MG63 (cell line): ENCODE measurements around the gene DNAH17. TPM values are rescaled to one million over a fixed set of nuclear protein-coding genes. Genes with fewer than 3 reads are reported as not detected.

Experiments
- DNase-seq: peaks from one replicate; pipeline ENCODE4 v3.0.0-alpha.2; 2020
- H3K27me3 ChIP-seq: fragments of 250-450 bp; sonication (Bioruptor Pico); 2 replicates; pipeline ENCODE4 v1.5.1; 2020; ENCODE audit warnings: mild to moderate bottlenecking, moderate library complexity
- H3K36me3 ChIP-seq: fragments of 250-450 bp; sonication (Bioruptor Pico); 2 replicates; pipeline ENCODE4 v1.5.1; 2020; ENCODE audit warnings: mild to moderate bottlenecking, moderate library complexity
- H3K4me3 ChIP-seq: fragments of 250-450 bp; sonication (Bioruptor Pico); 2 replicates; pipeline ENCODE4 v1.5.1; 2020; ENCODE audit warnings: mild to moderate bottlenecking, moderate library complexity
- H3K9me3 ChIP-seq: fragments of 250-450 bp; sonication (Bioruptor Pico); 2 replicates; pipeline ENCODE4 v1.5.1; 2020; ENCODE audit warnings: mild to moderate bottlenecking, moderate library complexity
- total RNA-seq: library from RNA; depleted of rRNA; stranded (reverse); fragments of >200 nt; shearing (Covaris generic); gene quantifications from 2 replicates; pipeline ENCODE4 v1.2.3, GENCODE V29; 2014; ENCODE audit warnings: low replicate concordance

DNAH17 gene
- total RNA-seq, 1 experiment from 2014 or later: not detected

DNA sequence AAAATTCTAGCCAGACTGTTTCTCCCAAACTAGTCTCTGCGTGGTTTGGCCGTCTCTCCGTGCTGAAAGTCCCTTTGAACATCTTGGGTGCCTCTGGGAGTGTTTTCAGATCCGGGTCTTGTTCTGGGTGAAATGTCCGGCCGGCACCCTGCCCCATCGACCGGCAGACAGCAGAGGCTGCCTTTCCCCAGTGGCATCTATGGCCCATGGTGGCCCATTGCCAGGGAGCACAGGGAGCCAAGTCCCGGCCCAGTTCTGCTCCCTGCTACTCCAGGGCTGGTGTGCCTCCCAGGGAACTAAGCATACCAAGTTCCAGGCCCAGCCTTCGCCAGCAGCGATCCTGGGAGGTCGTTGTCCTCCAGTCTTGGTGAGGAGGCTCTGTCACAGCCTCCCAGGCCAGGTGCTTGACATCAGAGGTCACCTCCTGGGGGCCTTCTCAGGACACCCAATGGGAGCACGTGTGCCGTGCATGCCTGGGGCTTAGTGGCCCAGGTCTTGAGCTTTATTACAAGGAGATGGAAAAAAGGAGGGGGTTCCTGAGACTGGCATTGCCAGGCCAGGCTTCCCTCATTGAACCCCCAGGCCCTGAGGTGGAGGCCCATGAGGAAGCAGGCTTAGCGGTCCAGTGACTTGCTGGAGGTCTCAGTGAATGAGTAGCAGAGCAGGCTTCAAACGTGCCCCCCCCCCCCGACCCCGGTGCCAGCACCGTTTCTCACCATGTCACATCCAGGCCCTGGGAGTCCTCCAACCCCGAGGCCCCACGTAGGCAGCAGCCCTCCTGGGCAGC lies 144.8 kb downstream of the DNAH17 start:
- Histone ChIP-seq H3K27me3 (no peaks in the 10 kb centered on the region), H3K36me3 (peaks cover 11% of the 10 kb centered on the region), H3K9me3 (no peaks in the 10 kb centered on the region), H3K4me3 (no peak overlapping the region)
- no peak for DNase-seq

- Histone ChIP-seq H3K4me3 (no peak overlapping the region), H3K36me3 (peaks cover 18% of the 10 kb centered on the region), H3K9me3 (no peaks in the 10 kb centered on the region), H3K27me3 (no peaks in the 10 kb centered on the region)
- DNase-seq: no peak
Observed at GRCh38 chr17:78431692-78431958, 145.6 kb downstream of the DNAH17 start.

DNA sequence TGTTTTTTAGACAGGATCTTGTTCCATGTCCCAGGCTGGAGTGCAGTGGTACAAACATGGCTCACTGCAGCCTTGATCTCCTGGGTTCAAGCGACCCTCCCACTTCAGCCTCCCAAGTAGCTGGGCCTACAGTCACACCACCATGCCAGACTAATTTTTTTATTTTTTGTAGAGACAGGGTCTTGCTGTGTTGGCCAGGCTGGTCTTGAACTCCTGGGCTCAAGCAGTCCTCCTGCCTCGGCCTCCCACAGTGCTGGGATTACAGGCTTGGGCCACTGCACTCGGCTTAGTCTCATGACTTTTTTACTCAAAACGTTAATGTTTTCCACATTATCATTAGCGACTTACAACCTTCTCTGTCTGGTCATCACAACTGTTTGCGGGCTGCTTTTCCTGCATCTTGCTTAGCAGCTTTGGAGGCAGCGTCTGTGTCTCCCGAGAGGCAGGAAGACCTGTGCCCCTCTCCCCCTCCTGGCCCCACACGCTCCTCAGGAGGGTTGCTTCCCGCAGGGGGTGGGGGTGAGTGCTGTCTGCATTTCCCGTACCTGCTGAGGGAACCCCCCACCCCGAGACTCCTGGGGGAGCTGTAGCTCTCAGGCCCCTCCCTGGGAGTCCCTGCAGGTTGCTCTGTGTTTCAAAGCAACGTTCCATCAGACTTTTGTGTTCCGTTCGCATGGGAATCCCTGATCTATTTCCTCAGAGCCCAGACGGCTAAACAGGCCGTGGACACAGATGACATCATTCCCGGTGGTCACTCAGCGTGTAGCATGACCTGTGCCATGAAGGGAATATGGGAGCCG lies 146.1 kb downstream of the DNAH17 start:
- H3K9me3 ChIP-seq: no peaks in the 10 kb centered on the region
- no peak for DNase-seq
- H3K36me3 ChIP-seq: peaks cover 22% of the 10 kb centered on the region
- H3K27me3 ChIP-seq: no peaks in the 10 kb centered on the region
- H3K4me3 ChIP-seq: no peak overlapping the region

- H3K36me3 ChIP-seq: peaks cover 34% of the 10 kb centered on the region
- DNase-seq: no peak
- no peak overlapping the region for H3K4me3 ChIP-seq
- no peaks in the 10 kb centered on the region for H3K9me3 ChIP-seq
- no peaks in the 10 kb centered on the region for H3K27me3 ChIP-seq
Observed at GRCh38 chr17:78429618-78429995, 147.6 kb downstream of the DNAH17 start.

GRCh38 chr17:78428836-78429617 lies 148.2 kb downstream of the DNAH17 start:
- Histone ChIP-seq H3K27me3 (no peaks in the 10 kb centered on the region), H3K9me3 (no peaks in the 10 kb centered on the region), H3K4me3 (no peak overlapping the region), H3K36me3 (peaks cover 40% of the 10 kb centered on the region)
- DNase-seq: no peak

DNA sequence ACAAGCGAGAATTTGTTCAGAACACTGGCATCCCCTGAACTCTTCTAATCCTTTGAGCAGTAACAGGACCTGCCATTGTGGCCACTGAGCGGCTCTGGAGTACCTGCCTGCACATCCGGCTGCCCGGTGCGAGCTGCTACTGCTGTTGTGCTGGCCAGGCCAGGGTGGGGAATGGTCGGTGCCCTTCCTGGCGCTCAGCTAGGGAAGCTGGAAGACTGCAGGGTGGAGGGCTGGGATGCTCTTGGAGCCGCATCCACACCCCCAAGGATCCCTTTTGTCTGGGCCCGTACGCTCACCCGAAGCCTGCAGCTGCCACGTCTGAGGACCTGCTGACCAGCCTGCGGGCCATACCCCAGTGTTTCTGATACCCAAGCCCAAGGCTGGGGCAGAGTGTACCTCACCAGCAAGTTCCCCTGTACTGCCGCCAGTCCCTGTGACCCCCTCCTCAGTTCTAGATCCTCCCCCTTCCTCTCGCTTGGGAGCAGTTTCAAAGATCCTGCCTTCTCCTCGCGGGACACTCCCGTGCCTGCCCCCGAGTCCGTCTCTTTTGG lies 149.1 kb downstream of the DNAH17 start:
- no peaks in the 10 kb centered on the region for H3K27me3 ChIP-seq
- H3K4me3 ChIP-seq: no peak overlapping the region
- peaks cover 50% of the 10 kb centered on the region for H3K36me3 ChIP-seq
- DNase-seq: no peak
- H3K9me3 ChIP-seq: no peaks in the 10 kb centered on the region

GRCh38 chr17:78427140-78427539 lies 150.1 kb downstream of the DNAH17 start:
- Histone ChIP-seq H3K4me3 (no peak overlapping the region), H3K9me3 (no peaks in the 10 kb centered on the region), H3K36me3 (peaks cover 57% of the 10 kb centered on the region), H3K27me3 (no peaks in the 10 kb centered on the region)
- DNase-seq: no peak

GRCh38 chr17:78426293-78426879 lies 150.8 kb downstream of the DNAH17 start:
- no peak for DNase-seq
- H3K4me3 ChIP-seq: no peak overlapping the region
- no peaks in the 10 kb centered on the region for H3K9me3 ChIP-seq
- peaks cover 61% of the 10 kb centered on the region for H3K36me3 ChIP-seq
- H3K27me3 ChIP-seq: no peaks in the 10 kb centered on the region

DNA sequence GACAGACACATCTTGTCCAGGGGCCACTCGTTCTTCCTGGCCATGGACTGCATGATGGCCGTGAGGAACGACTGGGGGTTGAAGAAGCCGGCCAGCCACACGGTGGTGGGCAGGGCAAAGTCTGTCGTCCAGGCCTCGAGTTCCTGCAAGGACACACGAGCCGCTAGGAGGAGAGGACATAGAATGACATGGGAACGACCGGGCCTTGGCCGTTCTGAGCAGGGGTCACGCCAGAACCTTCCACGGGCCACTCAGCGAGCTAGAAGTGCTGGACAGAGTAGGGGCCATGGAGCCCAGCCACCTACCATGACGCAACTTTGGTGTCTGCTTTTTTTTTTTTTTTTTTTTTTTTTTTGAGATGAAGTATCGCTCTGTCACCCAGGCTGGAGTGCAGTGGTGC lies 151.8 kb downstream of the DNAH17 start:
- Histone ChIP-seq H3K27me3 (no peaks in the 10 kb centered on the region), H3K36me3 (peaks cover 66% of the 10 kb centered on the region), H3K4me3 (no peak overlapping the region), H3K9me3 (no peaks in the 10 kb centered on the region)
- no peak for DNase-seq

GRCh38 chr17:78423961-78424675 lies 153.1 kb downstream of the DNAH17 start:
- no peak for DNase-seq
- Histone ChIP-seq H3K27me3 (no peaks in the 10 kb centered on the region), H3K4me3 (no peak overlapping the region), H3K36me3 (peaks cover 75% of the 10 kb centered on the region), H3K9me3 (no peaks in the 10 kb centered on the region)

DNA sequence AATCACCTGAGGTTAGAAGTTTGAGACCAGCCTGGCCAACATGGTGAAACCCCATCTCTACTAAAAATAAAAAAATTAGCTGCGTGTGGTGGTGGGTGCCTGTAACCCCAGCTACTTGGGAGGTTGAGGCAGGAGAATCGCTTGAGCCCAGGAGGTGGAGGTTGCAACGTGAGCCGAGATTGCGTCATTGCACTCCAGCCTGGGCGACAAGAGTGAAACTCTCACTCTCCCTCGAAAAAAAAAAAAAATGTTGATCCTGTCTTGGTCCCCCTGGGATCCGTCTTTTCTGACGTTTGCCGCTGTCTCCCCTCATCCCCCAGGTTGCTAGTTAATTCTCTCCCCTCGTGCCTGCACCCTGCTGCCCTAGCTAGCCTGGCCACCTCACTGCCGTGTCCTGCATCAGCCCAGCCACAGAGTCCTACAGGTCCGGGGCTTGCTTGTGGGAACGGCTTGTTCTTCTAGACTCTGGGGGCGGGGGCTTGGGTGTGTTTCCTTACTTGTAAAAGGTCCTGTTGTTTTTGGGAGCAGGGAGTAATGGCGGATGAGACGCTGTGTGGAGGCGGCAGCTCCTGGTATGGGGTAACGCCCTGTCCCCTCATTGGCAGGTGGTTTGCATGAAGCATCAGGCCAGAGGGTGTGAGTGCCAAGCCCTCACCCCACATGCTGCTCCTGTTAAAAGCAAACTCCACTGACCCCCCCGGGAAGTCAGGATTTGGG lies 154.2 kb downstream of the DNAH17 start:
- peaks cover 75% of the 10 kb centered on the region for H3K36me3 ChIP-seq
- no peak overlapping the region for H3K4me3 ChIP-seq
- no peaks in the 10 kb centered on the region for H3K27me3 ChIP-seq
- no peak for DNase-seq
- no peaks in the 10 kb centered on the region for H3K9me3 ChIP-seq

DNA sequence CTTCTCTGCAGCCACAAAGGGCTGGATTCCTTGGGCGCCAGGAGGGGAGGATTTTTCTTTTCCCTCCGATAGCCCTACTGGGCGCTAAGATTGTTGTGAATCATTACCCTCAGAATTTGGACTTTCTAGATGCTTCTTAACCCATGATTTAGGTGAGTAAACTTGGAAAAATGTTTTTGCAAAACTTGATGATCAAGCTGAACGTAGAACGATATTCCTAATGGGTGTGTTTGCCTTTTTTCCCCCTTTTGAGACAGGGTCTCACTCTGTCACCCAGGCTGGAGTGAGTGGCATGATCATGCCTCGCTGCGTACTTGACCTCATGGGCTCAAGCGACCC lies 155.0 kb downstream of the DNAH17 start:
- no peak for DNase-seq
- Histone ChIP-seq H3K9me3 (no peaks in the 10 kb centered on the region), H3K4me3 (no peak overlapping the region), H3K36me3 (peaks cover 74% of the 10 kb centered on the region), H3K27me3 (no peaks in the 10 kb centered on the region)

DNA sequence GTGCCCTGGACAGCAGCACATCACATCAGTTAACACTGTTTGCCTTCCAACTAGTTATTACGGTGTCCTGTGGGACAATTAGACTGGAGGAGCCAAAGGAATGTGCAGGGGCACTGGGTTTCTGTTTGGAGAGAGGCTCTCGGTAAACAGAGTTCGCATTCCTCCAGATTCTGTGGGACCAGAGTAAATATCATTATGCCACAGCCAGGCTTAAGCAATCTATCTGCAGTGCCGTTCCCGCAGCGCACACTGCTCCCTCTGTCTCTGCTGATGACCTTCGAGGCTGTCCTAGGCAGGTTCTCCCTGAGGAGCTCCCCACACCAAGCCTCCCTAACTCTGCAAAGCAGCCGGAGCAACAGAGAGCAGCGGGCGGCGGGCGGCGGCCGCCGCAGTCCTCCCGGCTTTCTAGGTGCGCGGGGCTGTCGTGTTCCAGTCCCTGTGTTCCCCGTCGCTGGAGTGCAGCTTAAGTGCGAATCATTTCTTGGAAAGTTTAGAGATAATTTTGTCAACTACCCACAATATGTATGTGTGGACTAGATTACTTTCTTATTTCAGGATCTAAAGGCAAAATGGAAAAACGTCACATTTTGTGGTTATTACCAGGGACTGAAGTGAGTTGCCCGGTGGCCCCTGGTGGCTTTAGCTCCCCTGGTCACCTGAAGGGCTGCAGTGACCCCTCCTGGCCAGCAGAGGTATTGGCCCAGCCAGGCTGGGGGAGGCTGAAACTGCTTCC lies 155.5 kb downstream of the DNAH17 start:
- H3K27me3 ChIP-seq: no peaks in the 10 kb centered on the region
- H3K4me3 ChIP-seq: no peak overlapping the region
- H3K9me3 ChIP-seq: no peaks in the 10 kb centered on the region
- peak; percentile 55 for DNase-seq
- H3K36me3 ChIP-seq: peaks cover 75% of the 10 kb centered on the region

GRCh38 chr17:78421084-78421533 lies 156.1 kb downstream of the DNAH17 start:
- DNase-seq: no peak
- Histone ChIP-seq H3K9me3 (no peaks in the 10 kb centered on the region), H3K27me3 (no peaks in the 10 kb centered on the region), H3K4me3 (no peak overlapping the region), H3K36me3 (peaks cover 77% of the 10 kb centered on the region)
